Measurements from ENCODE around the gene PLA2G4B.

DNA sequence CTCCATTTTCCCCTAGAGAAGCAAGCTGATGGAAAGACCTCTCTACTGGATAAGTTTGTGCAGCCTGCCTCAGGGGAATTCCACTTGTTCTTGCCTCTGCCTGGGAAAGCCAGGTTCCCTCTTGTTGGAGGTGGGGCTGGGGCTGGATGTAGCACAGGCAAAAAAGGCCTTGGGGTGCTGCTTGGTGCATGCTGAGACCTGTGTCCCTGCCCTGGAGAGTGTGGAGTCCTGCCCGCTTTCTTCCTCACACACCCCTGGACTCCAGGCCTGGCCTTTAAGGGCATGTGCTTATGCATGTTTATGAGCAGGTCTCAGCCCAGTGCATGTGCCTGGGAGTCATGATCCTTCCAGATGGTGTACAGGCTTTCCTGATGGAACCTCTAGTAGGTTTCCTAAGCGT is 34.3 kb upstream of the PLA2G4B start:
- TF ChIP-seq FOXM1 (IDR thresholded peaks at IDR 0.05; ENCODE audit: borderline replicate concordance, low read depth), result no peak
- TF ChIP-seq CREB1 (IDR thresholded peaks at IDR 0.05; ENCODE audit: low read depth), result no peak
- TF ChIP-seq, protein P1, sequence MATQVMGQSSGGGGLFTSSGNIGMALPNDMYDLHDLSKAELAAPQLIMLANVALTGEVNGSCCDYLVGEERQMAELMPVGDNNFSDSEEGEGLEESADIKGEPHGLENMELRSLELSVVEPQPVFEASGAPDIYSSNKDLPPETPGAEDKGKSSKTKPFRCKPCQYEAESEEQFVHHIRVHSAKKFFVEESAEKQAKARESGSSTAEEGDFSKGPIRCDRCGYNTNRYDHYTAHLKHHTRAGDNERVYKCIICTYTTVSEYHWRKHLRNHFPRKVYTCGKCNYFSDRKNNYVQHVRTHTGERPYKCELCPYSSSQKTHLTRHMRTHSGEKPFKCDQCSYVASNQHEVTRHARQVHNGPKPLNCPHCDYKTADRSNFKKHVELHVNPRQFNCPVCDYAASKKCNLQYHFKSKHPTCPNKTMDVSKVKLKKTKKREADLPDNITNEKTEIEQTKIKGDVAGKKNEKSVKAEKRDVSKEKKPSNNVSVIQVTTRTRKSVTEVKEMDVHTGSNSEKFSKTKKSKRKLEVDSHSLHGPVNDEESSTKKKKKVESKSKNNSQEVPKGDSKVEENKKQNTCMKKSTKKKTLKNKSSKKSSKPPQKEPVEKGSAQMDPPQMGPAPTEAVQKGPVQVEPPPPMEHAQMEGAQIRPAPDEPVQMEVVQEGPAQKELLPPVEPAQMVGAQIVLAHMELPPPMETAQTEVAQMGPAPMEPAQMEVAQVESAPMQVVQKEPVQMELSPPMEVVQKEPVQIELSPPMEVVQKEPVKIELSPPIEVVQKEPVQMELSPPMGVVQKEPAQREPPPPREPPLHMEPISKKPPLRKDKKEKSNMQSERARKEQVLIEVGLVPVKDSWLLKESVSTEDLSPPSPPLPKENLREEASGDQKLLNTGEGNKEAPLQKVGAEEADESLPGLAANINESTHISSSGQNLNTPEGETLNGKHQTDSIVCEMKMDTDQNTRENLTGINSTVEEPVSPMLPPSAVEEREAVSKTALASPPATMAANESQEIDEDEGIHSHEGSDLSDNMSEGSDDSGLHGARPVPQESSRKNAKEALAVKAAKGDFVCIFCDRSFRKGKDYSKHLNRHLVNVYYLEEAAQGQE (IDR thresholded peaks at IDR 0.05; ENCODE audit: low read depth), result no peak
- TF ChIP-seq CEBPB (IDR thresholded peaks at IDR 0.05), result no peak
